Esophagus muscularis mucosa (tissue), 4 donors: ENCODE results near the gene ARID3A.

Experiments
- EP300 ChIP-seq: sonication (generic); formaldehyde crosslinking; IDR thresholded peaks from one replicate; pipeline ENCODE4 v1.6.1; 2017; ENCODE audit warnings: antibody characterized with exemption
- POLR2A ChIP-seq: fragments of 450-650 bp; IDR thresholded peaks from one replicate; pipeline ENCODE4 v1.6.1; 2017; ENCODE audit warnings: antibody characterized with exemption, moderate library complexity, mild to moderate bottlenecking, low read depth
- POLR2AphosphoS5 ChIP-seq, 2 donors: sonication (generic); formaldehyde crosslinking; IDR thresholded peaks; one replicate each; pipeline ENCODE4 v1.6.1; 2017; ENCODE audit warnings: antibody characterized with exemption in 2 of 2
- TF ChIP-seq, protein P1 (sequence below), 3 experiments: fragments of 200-600 bp in 2 of 3; fragments of 450-650 bp in 1 of 3; sonication (generic) in 2 of 3; IDR thresholded peaks; one replicate each; pipeline ENCODE4 v1.5.1; 2017 to 2019; ENCODE audit warnings: antibody characterized with exemption in 3 of 3, mild to moderate bottlenecking in 2 of 3, moderate library complexity in 1 of 3

- no peak for TF ChIP-seq POLR2AphosphoS5 (IDR thresholded peaks at IDR 0.05)
- TF ChIP-seq, protein P1, sequence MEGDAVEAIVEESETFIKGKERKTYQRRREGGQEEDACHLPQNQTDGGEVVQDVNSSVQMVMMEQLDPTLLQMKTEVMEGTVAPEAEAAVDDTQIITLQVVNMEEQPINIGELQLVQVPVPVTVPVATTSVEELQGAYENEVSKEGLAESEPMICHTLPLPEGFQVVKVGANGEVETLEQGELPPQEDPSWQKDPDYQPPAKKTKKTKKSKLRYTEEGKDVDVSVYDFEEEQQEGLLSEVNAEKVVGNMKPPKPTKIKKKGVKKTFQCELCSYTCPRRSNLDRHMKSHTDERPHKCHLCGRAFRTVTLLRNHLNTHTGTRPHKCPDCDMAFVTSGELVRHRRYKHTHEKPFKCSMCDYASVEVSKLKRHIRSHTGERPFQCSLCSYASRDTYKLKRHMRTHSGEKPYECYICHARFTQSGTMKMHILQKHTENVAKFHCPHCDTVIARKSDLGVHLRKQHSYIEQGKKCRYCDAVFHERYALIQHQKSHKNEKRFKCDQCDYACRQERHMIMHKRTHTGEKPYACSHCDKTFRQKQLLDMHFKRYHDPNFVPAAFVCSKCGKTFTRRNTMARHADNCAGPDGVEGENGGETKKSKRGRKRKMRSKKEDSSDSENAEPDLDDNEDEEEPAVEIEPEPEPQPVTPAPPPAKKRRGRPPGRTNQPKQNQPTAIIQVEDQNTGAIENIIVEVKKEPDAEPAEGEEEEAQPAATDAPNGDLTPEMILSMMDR (IDR thresholded peaks at IDR 0.05) = no peak
- TF ChIP-seq POLR2A = no peak
- TF ChIP-seq EP300 = no peak
Observed at GRCh38 chr19:941292-942132, 15.7 kb downstream of the ARID3A start.
